ENCODE results near the gene APRT.

DNA sequence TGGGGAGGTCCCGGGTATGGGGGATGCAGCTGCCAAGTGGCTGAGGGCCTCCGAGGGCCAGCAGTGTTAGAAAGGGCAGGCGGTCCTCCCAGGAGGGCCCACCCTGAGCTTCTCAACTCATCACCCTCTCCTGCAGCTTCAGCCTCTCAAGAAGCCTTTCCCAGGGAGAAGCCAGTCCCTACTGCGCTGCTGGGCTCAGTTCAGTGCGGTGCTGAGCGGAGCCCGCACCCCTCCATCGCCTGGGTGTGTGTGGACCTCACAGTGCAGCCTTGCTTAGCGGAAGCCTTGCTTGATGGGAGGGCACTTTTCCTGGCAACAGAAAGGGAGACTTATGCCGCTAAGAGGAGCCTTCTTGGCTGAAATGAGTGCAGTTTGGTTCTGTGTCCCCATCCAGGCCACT lies 3.5 kb upstream of the APRT start:
- TF ChIP-seq, protein P1, sequence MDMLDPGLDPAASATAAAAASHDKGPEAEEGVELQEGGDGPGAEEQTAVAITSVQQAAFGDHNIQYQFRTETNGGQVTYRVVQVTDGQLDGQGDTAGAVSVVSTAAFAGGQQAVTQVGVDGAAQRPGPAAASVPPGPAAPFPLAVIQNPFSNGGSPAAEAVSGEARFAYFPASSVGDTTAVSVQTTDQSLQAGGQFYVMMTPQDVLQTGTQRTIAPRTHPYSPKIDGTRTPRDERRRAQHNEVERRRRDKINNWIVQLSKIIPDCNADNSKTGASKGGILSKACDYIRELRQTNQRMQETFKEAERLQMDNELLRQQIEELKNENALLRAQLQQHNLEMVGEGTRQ (IDR thresholded peaks at IDR 0.05; ENCODE audit: low read length), result no peak
- TF ChIP-seq, protein P2, sequence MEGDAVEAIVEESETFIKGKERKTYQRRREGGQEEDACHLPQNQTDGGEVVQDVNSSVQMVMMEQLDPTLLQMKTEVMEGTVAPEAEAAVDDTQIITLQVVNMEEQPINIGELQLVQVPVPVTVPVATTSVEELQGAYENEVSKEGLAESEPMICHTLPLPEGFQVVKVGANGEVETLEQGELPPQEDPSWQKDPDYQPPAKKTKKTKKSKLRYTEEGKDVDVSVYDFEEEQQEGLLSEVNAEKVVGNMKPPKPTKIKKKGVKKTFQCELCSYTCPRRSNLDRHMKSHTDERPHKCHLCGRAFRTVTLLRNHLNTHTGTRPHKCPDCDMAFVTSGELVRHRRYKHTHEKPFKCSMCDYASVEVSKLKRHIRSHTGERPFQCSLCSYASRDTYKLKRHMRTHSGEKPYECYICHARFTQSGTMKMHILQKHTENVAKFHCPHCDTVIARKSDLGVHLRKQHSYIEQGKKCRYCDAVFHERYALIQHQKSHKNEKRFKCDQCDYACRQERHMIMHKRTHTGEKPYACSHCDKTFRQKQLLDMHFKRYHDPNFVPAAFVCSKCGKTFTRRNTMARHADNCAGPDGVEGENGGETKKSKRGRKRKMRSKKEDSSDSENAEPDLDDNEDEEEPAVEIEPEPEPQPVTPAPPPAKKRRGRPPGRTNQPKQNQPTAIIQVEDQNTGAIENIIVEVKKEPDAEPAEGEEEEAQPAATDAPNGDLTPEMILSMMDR (IDR thresholded peaks at IDR 0.05; ENCODE audit: control extremely low read depth in 1 of 3, insufficient read depth in 1 of 3, low read depth in 1 of 3, low read length in 3 of 3), result no peak
- no peak for TF ChIP-seq POLR2A (IDR thresholded peaks at IDR 0.05; ENCODE audit: control extremely low read depth in 1 of 2, low read depth in 2 of 2, low read length in 2 of 2)
- TF ChIP-seq FOSL1 (IDR thresholded peaks at IDR 0.05; ENCODE audit: insufficient read depth, low read depth, low read length), result no peak
- TF ChIP-seq EZH2 (IDR thresholded peaks at IDR 0.05; ENCODE audit: low read depth, low read length, severe bottlenecking), result no peak
- TF ChIP-seq CEBPB (IDR thresholded peaks at IDR 0.05; ENCODE audit: low read depth, low read length), result no peak
- TF ChIP-seq, protein P3, sequence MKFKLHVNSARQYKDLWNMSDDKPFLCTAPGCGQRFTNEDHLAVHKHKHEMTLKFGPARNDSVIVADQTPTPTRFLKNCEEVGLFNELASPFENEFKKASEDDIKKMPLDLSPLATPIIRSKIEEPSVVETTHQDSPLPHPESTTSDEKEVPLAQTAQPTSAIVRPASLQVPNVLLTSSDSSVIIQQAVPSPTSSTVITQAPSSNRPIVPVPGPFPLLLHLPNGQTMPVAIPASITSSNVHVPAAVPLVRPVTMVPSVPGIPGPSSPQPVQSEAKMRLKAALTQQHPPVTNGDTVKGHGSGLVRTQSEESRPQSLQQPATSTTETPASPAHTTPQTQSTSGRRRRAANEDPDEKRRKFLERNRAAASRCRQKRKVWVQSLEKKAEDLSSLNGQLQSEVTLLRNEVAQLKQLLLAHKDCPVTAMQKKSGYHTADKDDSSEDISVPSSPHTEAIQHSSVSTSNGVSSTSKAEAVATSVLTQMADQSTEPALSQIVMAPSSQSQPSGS (IDR thresholded peaks at IDR 0.05; ENCODE audit: low read length), result no peak
- no peak for TF ChIP-seq TCF12 (IDR thresholded peaks at IDR 0.05; ENCODE audit: low read depth, low read length)
- TF ChIP-seq, protein P4, sequence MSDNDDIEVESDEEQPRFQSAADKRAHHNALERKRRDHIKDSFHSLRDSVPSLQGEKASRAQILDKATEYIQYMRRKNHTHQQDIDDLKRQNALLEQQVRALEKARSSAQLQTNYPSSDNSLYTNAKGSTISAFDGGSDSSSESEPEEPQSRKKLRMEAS (IDR thresholded peaks at IDR 0.05), result no peak
- TF ChIP-seq EP300 (IDR thresholded peaks at IDR 0.05; ENCODE audit: borderline replicate concordance in 1 of 2, low read depth in 2 of 2, low read length in 2 of 2), result no peak
- no peak for TF ChIP-seq POLR2AphosphoS5 (IDR thresholded peaks at IDR 0.05; ENCODE audit: low read depth, low read length)
- no peak for TF ChIP-seq SUZ12 (IDR thresholded peaks at IDR 0.05; ENCODE audit: low read length)

Data from H1 (cell line).